Amniotic epithelial cell (primary cell): ENCODE measurements around the gene ZNF670.

Experiments used
- DNase-seq: peaks from one replicate; pipeline ENCODE4 v3.0.0-alpha.2; 2010; ENCODE audit warnings: low read depth

The ZNF670 gene

DNA sequence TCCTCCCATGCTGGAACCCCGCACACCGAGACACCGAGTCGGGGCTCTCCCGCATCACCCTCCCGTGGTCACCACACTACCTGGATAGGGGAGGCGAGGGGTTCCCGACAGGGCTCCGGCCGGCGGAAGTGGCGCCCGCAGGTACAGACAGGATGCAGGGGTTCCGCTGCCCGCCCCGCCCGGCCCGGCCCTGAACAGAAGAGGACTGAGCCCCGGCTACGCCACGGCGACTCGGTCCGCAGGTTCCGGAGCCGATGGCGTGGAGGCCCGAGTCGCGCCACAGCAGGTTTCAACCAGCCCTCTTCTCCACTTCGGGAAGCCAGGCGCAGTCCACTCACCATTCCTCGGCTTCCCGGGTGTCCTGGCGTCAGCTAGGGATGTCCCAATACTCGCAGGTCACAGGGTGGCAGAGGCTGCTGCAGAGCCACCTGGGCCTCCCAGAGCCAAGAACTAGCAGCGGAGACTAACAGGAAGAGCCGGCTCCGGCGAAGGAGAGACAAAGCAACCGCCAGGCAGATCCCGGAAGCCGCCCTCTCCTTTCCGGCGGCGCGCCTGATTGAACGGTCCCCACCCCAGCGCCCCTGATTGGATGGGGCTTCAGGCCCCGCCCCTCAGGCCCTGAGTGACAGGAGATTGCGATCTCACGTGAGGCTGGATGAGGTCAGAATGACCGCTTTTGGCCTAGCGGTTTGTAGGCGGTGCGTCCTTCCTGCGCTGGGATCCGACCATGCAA, 25.4 kb upstream of the ZNF670 start, which contains the start of gene ZNF669:
Gene ZNF669 (minus strand): TSS at position 498 of the 733 bp plus-strand sequence. CDS start 157 bp downstream, at position 341.
- peak; percentile 96 for DNase-seq

DNA sequence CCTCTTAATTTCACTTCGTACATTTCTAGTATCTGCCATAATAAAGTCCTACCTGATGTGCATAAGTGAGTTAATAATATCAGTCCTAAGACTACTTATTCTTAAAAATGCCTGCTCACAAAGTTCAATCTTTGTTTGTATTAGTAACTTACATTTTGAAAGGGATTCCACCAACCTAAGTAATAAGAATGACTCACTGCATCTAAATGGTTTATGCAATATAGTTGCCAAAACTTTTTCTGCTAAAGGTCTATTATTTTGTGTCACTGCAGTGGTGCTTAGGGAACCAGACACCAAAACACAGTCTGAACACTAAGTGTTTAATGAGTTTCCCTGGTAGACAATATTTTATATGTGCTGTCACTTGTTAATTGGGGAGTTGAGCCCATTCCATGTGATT, 23.8 kb upstream of the ZNF670 start:
- peak; percentile 16 for DNase-seq

DNA sequence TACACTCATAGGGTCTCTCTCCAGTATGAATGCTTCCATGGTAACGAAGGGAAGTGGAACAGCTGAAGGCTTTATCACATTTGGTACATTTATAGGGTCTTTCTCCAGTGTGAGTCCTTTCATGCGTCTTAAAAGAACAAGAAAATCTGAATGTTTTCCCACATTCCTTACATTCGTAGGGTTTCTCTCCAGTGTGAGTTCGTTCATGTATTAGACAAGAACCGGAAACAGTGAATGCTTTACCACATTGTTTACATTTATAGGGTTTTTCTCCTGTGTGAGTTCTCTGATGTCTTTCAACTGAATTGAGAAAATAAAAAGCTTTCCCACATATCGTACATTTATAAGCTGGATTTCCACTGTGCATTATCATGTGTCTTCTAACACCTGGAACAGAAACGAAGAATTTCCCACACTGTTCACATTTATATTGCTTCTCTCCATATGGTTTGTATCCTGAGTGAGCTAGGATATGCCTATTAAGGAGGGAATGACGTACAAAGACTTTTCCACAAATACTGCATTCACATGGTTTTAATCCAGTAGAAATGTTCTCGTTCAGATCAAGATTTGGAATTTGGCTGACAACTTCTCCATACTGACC, 22.2 kb upstream of the ZNF670 start:
- no peak for DNase-seq

DNA sequence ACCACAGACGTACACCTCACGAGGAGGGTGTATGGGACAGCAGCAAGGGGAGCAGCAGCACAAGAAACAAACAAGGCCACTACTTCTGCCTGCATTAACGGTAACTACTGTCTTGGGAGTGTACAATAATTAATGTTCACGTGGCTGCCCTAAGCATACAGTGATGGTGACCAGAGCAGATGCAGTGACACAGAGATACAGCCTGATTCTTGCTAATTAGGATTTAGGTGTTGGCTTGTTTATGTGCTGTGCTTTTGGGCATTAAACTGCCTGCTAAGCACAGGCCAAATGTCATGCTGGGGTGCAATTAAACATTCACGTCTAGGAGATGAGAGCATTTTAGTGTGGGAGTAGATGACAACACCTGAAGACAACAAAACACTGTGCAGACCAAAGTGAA, 18.3 kb upstream of the ZNF670 start:
- no peak for DNase-seq

DNA sequence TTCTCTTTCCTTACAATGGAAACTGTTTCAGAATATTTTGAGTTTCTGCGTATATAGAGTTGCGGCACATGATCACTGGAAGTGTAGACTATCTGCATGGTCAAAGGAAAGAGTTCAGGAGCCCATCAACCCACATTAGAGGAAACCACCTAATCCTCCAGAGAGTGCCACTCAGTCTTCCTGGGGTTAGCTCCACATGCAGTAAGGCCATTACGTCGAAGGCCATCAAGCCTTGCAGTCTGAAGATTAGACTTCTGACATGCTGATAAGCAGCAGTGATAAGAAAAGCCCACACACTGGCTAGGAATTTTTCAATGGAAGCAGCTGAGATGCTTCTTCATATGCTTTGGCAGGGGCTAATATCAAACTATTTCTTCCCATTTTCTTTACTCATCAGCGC, 17.9 kb upstream of the ZNF670 start:
- DNase-seq, result no peak

DNA sequence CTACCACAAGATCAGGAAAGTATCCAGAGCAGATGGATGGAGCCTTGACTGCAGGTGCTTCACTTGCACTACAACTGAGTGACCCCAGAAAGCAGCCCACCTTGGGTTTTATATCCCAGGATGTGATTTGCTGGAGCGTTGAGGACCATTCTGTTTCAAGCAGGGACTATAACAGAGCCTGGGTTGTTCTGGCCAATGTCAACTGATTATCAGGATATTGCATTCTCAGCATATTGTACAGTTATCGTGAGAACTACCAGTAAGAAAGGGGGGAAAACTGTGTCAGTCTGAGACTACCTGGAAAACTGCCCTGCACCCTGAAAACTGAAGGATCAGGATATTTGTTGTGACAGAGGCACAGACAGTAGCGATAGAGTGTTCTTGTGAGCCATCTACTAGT, 17.5 kb upstream of the ZNF670 start:
- no peak for DNase-seq

DNA sequence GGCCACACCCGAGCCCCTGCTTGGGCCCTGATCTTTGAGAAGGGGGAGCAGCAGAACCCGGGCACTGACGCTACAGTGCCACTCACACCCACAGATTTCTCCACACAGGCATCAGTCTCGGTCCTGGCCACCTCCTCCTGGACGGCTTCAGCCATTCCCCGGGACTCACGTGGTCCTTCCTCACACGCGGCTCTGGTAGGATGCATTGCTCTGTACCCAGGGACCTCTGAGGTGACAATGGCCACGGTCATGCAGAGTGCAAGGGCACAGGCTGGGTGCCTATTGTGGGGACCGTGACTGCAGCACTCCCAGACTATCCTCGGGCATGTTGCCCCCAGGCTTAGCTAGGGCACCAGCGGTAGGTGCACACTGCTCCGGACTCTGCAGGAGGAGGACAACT, 11.8 kb upstream of the ZNF670 start:
- no peak for DNase-seq

DNA sequence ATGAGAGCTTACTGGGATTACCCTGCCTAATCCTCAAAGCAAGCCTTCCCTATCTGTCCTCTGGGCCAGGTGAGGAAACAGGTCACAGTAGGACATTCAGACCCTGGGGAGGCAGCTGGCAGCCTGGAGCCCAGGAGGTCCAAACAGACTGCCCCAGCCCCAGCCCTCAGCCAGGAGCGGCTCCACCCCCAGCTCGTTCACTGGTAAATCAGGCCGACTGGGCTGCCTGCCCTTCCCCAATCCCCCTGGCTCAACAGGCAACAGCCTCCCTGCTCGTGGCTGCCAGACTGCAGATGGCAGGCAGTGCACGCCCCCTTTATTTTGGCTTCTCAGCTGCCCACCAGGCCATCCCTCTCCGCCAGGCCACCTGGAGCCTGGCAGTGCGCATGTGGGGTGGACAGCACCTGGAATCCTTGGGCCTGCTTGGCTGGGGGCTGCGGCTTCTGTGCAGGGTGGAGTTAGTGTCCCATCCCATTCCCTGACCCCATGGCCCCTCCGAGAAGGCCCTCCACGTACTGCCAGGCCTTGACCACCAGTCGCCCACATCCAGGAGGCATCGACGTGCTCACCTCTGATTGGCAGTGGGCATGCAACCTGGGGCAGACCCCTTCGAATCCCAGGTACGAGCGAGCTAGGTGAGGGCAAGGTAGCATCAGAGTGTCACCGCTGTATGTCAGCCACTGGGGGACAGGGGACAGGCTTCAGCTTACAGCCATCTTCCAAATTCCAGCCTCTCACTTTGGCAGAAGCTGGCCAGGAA, 11.2 kb upstream of the ZNF670 start:
- DNase-seq, result no peak

DNA sequence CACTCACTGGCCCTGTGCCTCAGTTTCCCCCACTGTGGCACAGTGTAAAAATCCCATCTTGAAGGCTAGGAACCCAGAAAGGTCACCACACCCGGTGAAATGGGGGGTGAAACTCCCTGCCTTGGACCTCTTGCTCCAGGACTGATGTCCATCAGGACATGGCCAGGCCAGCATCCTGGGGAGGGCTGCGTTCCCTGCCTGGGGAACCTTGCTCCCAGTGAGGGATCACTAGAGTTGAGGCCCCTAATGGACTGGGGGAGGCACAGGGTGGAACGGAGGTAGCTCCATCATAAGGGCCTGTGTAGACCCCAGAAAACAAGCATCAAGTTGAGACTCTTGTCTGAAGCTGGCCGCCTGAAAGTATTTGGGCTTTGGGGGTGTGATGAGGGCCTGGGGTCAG, 10.4 kb upstream of the ZNF670 start:
- DNase-seq, result no peak

DNA sequence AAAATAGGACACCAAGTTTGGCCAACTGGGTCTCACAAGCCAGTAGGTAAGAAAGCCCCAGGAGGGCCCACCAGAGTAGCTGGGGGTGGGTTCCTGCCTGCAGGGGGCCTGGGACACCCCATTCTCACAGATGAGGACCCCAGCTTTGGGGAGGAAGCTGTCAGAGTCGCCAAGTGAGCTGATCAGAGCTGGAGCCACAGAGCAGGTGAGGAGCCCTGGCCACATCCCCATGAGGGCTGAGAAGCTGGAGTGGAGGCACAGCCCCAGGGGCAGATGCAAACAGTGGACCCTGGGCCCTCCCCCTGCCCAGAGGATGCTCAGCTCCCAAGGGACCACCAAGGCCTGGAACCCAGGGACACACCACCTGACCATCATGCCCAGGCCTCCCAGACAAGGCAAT, 8.6 kb upstream of the ZNF670 start:
- DNase-seq, result no peak

DNA sequence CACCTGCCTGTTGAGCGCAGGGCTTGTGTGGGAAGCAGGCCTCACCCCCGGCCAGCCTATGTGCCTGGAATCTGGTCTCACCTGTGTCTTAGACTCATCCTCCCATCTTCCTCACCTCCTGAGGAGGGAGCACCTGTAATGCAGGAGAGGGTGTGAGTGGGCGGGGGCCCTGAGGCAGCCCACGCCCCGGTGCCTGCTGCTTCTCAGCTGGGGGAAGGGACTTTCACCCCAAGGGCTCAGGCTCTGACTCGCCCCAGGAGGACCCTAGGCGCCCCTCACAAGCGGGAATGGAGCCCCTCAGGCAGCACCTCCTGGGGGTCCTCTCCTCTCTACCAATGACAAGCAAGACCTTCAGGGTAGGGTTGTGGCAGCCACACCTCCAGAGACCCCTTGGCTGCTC, 6.7 kb upstream of the ZNF670 start:
- no peak for DNase-seq

DNA sequence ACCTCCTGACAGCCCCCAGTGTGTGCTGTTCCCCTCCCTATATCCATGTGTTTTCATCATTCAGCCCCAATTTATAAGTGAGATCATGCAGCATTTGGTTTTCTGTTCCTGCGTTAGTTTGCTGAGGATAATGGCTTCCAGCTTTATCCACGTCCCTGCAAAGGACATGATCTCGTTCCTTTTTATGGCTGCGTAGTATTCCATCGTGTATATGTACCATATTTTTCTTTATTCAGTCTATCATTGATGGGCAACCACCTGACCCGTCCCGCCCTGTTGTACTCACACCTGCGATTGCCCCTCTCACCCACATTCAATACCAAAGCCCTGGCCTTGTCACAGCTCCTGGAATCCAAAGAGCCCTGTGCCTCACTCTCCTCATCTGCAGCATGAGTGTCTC, 6.2 kb upstream of the ZNF670 start:
- DNase-seq, result no peak

DNA sequence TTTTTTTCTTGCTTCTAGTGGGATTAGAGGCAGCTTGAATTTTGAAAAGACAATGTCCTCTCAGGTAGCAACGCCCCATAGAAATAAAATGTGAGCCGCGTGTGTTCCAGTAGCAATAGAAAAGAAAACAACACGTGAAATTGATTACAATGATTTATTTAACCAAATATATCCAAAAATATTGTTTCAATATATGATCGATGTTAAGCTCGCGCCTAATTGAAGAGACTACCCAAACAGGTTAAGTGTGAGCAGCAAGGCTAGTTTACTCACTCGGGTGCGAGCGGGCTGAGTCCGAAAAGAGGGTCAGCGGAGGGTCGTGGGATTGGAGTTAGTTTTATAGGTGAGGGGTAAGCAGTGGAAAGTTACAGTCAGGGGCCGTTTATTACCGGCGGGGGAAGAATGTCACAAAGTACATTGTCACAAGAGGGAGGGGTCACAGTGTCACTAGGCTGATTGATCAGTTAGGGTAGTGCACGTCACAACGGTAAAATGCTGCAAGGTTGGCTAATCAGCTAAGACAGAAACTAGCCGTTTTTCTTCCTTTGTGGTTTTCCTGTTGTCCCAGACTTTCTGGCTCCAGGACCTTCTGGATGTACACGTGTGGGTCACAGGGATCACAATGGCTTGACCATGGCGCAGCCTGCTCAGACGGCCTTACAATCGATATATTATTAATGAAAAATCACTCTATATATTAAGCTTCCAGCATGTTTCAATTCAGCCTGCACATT, 697 bp upstream of the ZNF670 start:
- no peak for DNase-seq

DNA sequence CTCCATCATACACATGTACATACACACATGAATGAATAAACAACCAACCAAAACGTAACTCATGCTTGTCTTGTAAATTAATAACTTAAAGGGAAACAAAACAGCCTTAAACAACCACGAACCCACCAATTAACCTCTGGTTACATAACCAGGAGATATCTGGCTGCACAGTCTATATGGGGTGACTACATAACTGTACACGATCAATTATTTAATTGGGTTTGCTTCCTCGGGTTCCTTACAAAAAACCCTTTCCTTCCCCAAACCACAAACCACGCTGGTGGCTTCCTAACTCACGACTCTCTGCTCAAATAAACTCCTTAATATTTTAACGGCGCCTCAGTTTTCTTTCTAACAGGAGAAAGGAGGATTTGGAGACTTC, 744 bp downstream of the ZNF670 start:
- no peak for DNase-seq

DNA sequence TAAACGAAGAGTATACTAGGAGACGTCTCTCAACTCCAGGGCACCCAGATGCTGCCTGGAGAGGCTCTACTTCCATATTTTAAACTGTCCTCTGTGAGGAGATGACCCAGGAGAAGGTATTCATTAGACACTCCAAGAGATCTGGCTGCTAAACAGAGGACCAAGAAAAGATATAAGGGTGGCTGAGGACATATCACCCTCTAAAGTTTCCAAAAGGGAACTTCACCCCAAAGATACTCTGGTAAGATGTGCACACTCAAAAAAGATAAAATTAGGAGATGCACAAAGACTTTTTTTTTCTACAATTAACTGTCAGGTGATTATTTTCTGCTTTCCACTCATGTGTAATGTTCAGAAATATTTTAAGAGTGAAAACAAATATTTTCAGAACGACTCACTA, 1.4 kb downstream of the ZNF670 start:
- DNase-seq, result peak; percentile 18

DNA sequence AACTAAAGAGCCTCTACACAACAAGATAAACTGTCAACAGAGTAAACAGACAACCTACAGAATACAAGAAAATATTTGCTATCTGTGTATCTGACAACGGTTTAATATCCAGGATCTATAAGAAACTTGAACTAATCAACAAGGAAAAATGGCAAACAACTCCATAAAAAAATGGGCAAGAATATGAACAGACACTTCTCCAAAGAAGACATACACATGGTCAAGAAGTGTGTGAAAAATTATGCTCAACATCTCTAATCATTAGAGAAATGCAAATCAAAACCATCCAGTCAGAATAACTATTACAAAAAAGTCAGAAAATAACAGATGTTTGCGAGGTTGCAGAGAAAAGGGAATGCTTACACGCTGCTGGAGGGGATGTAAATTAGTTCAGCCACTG, 8.0 kb downstream of the ZNF670 start:
- no peak for DNase-seq

DNA sequence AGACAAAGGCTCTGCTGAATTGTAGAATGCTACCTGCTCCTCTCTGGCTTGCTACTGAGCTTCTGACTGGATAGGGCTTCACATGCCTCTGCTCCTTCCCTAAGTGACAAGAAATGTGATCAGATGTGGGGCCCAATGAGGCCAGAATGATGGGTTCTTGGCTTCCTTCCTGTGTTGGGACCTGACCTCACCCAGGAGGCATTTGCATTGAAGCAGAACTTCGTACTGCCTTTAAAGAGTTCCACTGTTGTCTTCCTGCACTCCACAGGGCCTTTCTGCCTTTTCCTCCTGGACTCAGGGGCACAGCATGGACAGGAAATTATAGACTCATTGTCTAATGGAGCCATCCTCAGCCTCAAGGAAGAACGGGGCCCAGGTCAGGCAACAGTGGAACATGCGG, 14.3 kb downstream of the ZNF670 start:
- DNase-seq, result no peak

DNA sequence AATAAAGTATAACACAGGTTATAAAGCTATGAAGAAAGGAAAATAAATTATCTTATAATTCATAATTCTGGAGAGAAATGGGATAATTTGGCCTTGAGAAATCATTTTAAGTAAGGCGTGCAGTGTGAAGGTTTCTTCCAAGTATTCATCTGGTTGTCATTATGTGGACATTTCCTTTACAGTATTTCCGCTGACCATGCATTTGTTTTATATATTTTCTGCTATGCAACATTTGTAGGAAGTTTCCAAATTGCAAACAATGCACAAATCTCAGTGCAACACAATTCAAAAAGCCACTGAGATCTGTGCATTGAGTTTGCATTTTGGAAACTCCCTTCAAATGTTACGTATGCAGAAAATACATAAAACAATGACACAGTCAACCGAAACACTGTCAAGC, 17.8 kb downstream of the ZNF670 start:
- DNase-seq, result no peak

DNA sequence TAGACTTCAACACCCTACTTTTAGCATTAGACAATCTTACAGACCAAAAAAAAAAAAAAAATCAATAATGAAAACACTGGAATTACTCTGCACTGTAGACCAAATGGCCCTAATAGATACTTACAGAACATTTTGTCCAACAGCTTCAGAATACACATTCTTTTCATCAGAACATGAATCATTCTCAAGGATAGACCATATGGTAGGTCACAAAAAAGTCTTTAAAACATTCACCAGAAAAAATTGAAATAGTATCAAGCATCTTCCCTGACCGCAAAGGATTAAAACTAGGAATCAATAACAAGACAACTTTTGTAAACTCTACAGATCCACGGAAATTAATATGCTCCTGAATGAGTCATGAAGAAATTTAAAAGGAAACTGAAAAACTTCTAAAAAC, 22.5 kb downstream of the ZNF670 start:
- DNase-seq, result no peak

DNA sequence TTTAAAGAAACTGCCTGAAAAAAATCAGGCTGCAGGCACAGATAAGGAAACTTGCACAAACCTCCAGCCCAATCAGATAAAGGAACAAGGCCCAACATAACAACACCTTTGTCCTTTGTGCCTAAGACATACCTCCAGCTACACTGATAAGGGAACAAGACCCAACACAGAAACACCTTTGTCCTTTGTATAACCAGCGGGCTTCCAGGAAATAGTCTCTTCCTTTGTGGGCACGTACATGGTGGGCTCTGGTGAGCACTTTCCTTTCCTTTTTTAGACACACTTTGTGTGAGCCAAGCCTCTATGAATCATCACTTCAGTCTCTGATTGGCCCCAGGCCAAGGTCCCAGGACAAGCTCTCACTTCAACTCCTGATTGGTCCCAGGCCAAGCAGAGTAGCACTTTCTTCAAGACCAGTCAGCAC, 23.6 kb downstream of the ZNF670 start:
- DNase-seq, result peak; percentile 16

DNA sequence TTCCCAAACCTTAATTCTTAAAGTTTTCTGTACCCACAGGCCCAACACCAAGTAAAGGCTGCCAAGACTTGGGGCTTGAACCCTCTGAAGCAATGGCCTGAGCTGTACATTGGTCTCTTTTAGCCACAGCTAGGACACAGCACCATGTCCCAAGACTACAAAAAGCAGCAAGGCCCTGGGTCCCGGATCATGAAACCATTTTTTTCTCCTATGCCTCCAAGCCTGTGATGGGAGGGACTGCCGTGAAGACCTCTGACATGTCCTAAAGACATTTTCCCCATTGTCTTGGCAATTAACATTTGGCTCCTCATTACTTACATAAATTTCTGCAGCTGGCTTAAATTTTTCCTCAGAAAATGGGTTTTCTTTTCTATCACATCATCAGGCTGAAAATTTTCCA, 30.9 kb downstream of the ZNF670 start:
- no peak for DNase-seq

DNA sequence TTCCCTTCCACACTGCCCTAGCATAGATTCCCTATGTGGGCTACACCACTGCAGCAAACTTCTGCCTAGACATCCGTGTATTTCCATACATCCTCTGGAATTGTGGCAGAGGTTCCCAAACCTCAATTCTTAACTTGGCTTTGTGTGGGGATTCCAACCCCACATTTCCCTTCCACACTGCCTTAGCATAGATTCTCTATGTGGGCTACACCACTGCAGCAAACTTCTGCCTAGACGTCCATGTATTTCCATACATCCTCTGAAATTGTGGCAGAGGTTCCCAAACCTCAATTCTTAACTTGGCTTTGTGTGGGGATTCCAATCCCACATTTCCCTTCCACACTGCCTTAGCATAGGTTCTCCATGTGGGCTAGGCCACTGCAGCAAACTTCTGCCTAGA, 31.4 kb downstream of the ZNF670 start:
- no peak for DNase-seq

DNA sequence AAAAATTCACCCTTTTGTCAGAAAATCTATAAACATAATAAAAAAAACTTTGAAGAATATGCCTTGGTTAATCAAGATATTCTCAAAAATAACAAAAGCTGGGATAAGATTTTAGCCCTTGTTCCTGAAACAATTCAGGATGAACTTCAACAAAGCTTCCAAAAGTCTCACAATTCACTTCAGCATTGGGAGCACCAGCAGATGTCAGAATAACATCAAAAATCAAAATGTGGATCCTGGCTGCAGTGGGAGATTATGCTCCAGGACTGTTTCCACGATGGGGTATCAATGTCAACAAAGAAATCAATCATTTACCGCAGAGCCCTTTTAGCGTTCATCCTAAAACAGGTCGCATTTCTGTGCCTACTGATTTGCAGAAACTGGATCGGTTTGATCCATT, 35.2 kb downstream of the ZNF670 start:
- DNase-seq, result no peak
